Motor neuron (in vitro differentiated cells): ENCODE results near the gene UPK1B. TPM values are rescaled to one million over a fixed set of nuclear protein-coding genes. Genes with fewer than 3 reads are reported as not detected.
A peak's percentile ranks its signal among the peaks of the same experiment; 100 is the strongest.
"Not testable (repeated sequence)": the region's sequence is repeated elsewhere in the genome, so short reads cannot be mapped to it uniquely, and the experiment has no call there.

Experiments
- ATAC-seq, 8 experiments: fragments of 200-7000 bp; cut with Tn5 transposase; replicated peaks in 6 of 8; 2 replicates each; pipeline ENCODE4 v1.8.0; 2021; ENCODE audit warnings: mild to moderate bottlenecking in 8 of 8, moderate library complexity in 8 of 8
- H3K27ac ChIP-seq, 2 donors: fragments of 250-450 bp; sonication (Bioruptor Pico); 2 replicates each; pipeline ENCODE4 v1.9.0; 2021; ENCODE audit warnings: antibody characterized with exemption in 2 of 2, mild to moderate bottlenecking in 2 of 2, moderate library complexity in 1 of 2
- H3K4me1 ChIP-seq, 2 donors: fragments of 250-450 bp; sonication (Bioruptor Pico); replicated peaks in 1 of 2; 2 replicates each; pipeline ENCODE4 v1.6.1; 2021; ENCODE audit warnings: antibody characterized with exemption in 2 of 2, mild to moderate bottlenecking in 2 of 2, moderate library complexity in 1 of 2
- H3K4me3 ChIP-seq, 5 donors: fragments of 250-450 bp; sonication (Bioruptor Pico); 2 replicates each; pipeline ENCODE4 v1.9.0; 2021; ENCODE audit warnings: antibody characterized with exemption in 5 of 5, mild to moderate bottlenecking in 5 of 5, moderate library complexity in 4 of 5
- WGBS, 10 experiments: fragments of 450-650 bp; shearing (Covaris generic); methylation state at CpG; one replicate each; pipeline ENCODE4 v1.0.0; 2022; 5-methylcytosine and 5-hydroxymethylcytosine counted together
- in situ Hi-C, 9 experiments: fragments of 400-800 bp; cut with MboI; loops; one replicate each; pipeline ENCODE4 v1.15.0; 2021; ENCODE audit warnings: low sequenced_read_pairs in 9 of 9, low pct_unique_long_range_greater_than_20kb in 2 of 9; ENCODE audit not compliant: unreplicated experiment in 9 of 9
- total RNA-seq, 8 experiments: library from RNA; unstranded; fragments of 300-600 nt; gene quantifications; 2 replicates each; pipeline versions ENCODE4 v1.2.3 to v1.2.4, GENCODE V29; 2022

Gene UPK1B
- total RNA-seq, 8 experiments from 2014 or later: 0.15 to 0.43 (median 0.34) TPM; not detected in 2

- no peak for ATAC-seq
- Histone ChIP-seq H3K27ac (no peak overlapping the region), H3K4me3 (no peak overlapping the region), H3K4me1 (no peaks in the 10 kb centered on the region)
- in situ Hi-C loops: loop anchor here in 1 of 9 experiments (25.0 kb wide), 1 partner anchor 343 kb away; no protein-coding TSS in a partner anchor
Observed at GRCh38 chr3:119230745-119231144, 57.3 kb downstream of the UPK1B start.

GRCh38 chr3:119234610-119235009, 61.2 kb downstream of the UPK1B start:
- H3K4me3 ChIP-seq: no peak overlapping the region
- H3K4me1 ChIP-seq: peaks cover 0 to 8% of the 10 kb centered on the region in 2 donors
- in situ Hi-C loops: loop anchor here in 1 of 9 experiments (25.0 kb wide), 1 partner anchor 347 kb away; no protein-coding TSS in a partner anchor
- H3K27ac ChIP-seq: no peak overlapping the region
- ATAC-seq: no peak
- 58 to 100% (median 100%) methylated on average over 1 of the region's 1 CpG; no CpG with 5 or more reads in 1 of the 10 experiments for WGBS, 10 experiments

- Histone ChIP-seq H3K4me1 (peaks cover 0 to 8% of the 10 kb centered on the region in 2 donors), H3K27ac (no peak overlapping the region), H3K4me3 (no peak overlapping the region)
- 100% methylated on average over 1 of the region's 1 CpG; no CpG with 5 or more reads in 6 of the 10 experiments for WGBS, 10 experiments
- in situ Hi-C loops: loop anchor here in 1 of 9 experiments (25.0 kb wide), 1 partner anchor 348 kb away; no protein-coding TSS in a partner anchor
- ATAC-seq: peak in 3 of 8 experiments; percentile 26 to 81 (median 65)
Observed at GRCh38 chr3:119235151-119235550, 61.8 kb downstream of the UPK1B start.

GRCh38 chr3:119236756-119237155, 63.4 kb downstream of the UPK1B start:
- in situ Hi-C loops: loop anchor here in 1 of 9 experiments (25.0 kb wide), 1 partner anchor 349 kb away; no protein-coding TSS in a partner anchor
- H3K27ac ChIP-seq: no peak overlapping the region
- no peak overlapping the region for H3K4me3 ChIP-seq
- peaks cover 0 to 8% of the 10 kb centered on the region in 2 donors for H3K4me1 ChIP-seq
- 83 to 100% (median 96%) methylated on average over 1 to 5 of the region's 7 CpGs; no CpG with 5 or more reads in 1 of the 10 experiments for WGBS, 10 experiments
- ATAC-seq: no peak

- H3K4me1 ChIP-seq: peaks cover 0 to 8% of the 10 kb centered on the region in 2 donors
- H3K4me3 ChIP-seq: no peak overlapping the region
- H3K27ac ChIP-seq: no peak overlapping the region
- no peak for ATAC-seq
- in situ Hi-C loops: loop anchor here in 1 of 9 experiments (25.0 kb wide), 1 partner anchor 350 kb away; no protein-coding TSS in a partner anchor
Observed at GRCh38 chr3:119237299-119237698, 63.9 kb downstream of the UPK1B start.

GRCh38 chr3:119238363-119238762, 65.0 kb downstream of the UPK1B start:
- Histone ChIP-seq H3K4me1 (peaks cover 0 to 8% of the 10 kb centered on the region in 2 donors), H3K4me3 (no peak overlapping the region), H3K27ac (no peak overlapping the region)
- in situ Hi-C loops: loop anchor here in 1 of 9 experiments (25.0 kb wide), 1 partner anchor 351 kb away; no protein-coding TSS in a partner anchor
- no peak for ATAC-seq
- WGBS, 10 experiments: 41 to 95% (median 80%) methylated on average over 2 to 4 of the region's 4 CpGs; no CpG with 5 or more reads in 1 of the 10 experiments

GRCh38 chr3:119239206-119239820, 65.9 kb downstream of the UPK1B start:
- no peak for ATAC-seq
- no peak overlapping the region for H3K27ac ChIP-seq
- WGBS, 10 experiments: 13 to 100% (median 33%) methylated on average over 1 to 4 of the region's 5 CpGs
- H3K4me1 ChIP-seq: peaks cover 0 to 8% of the 10 kb centered on the region in 2 donors
- peak overlapping the region; percentile 50 to 72 (median 61) for H3K4me3 ChIP-seq
- in situ Hi-C loops: loop anchor here in 1 of 9 experiments (25.0 kb wide), 1 partner anchor 352 kb away; no protein-coding TSS in a partner anchor

- Histone ChIP-seq H3K4me1 (peaks cover 0 to 8% of the 10 kb centered on the region in 2 donors), H3K4me3 (peak overlapping the region; percentile 50 to 72 (median 61)), H3K27ac (peak overlapping the region; percentile 81 to 92)
- 0 to 35% (median 2%) methylated on average over 1 to 9 of the region's 16 CpGs; no CpG with 5 or more reads in 1 of the 10 experiments for WGBS, 10 experiments
- in situ Hi-C loops: loop anchor here in 1 of 9 experiments (25.0 kb wide), 1 partner anchor 353 kb away; no protein-coding TSS in a partner anchor
- peak; percentile 0 to 37 (median 18) for ATAC-seq
Observed at GRCh38 chr3:119240101-119240590, 66.7 kb downstream of the UPK1B start.

- 3 to 90% (median 48%) methylated on average over 2 to 9 of the region's 70 CpGs for WGBS, 10 experiments
- Histone ChIP-seq H3K4me1 (peaks cover 0 to 8% of the 10 kb centered on the region in 2 donors), H3K27ac (peak within 1 kb of the TSS; percentile 81 to 92), H3K4me3 (peak within 1 kb of the TSS; percentile 50 to 72 (median 61))
- peak; percentile 84 to 95 (median 92) for ATAC-seq
- in situ Hi-C loops: loop anchor here in 1 of 9 experiments (25.0 kb wide), 1 partner anchor 354 kb away; no protein-coding TSS in a partner anchor
Observed at GRCh38 chr3:119240591-119241434, 67.4 kb downstream of the UPK1B start, which contains the start of gene B4GALT4. Gene B4GALT4, minus strand, starts transcription at chr3:119240878. Its CDS starts 10,779 bp downstream, at chr3:119230099.

GRCh38 chr3:119242387-119243057, 69.1 kb downstream of the UPK1B start:
- not testable (repeated sequence) for H3K4me1 ChIP-seq, H3K27ac ChIP-seq, H3K4me3 ChIP-seq, ATAC-seq
- in situ Hi-C loops: loop anchor here in 1 of 9 experiments (25.0 kb wide), 1 partner anchor 355 kb away; no protein-coding TSS in a partner anchor
- WGBS, 10 experiments: 100% methylated on average over 1 of the region's 49 CpGs; no CpG with 5 or more reads in 9 of the 10 experiments

- not testable (repeated sequence) for H3K27ac ChIP-seq, ATAC-seq, H3K4me1 ChIP-seq, H3K4me3 ChIP-seq
- WGBS, 10 experiments: 27 to 100% (median 60%) methylated on average over 1 to 3 of the region's 7 CpGs; no CpG with 5 or more reads in 6 of the 10 experiments
- in situ Hi-C loops: loop anchor here in 1 of 9 experiments (25.0 kb wide), 1 partner anchor 356 kb away; no protein-coding TSS in a partner anchor
Observed at GRCh38 chr3:119243058-119243529, 69.7 kb downstream of the UPK1B start.

- Histone ChIP-seq H3K4me1 (peaks cover 0 to 8% of the 10 kb centered on the region in 2 donors), H3K27ac (no peak overlapping the region), H3K4me3 (no peak overlapping the region)
- ATAC-seq: no peak
- in situ Hi-C loops: loop anchor here in 1 of 9 experiments (25.0 kb wide), 1 partner anchor 356 kb away; no protein-coding TSS in a partner anchor
Observed at GRCh38 chr3:119243712-119244111, 70.3 kb downstream of the UPK1B start.
